Testis (tissue), 3 donors: ENCODE results near the gene ERO1B. TPM values are rescaled to one million over a fixed set of nuclear protein-coding genes. Genes with fewer than 3 reads are reported as not detected.

Experiments used
- DNase-seq: peaks from one replicate; pipeline ENCODE4 v3.0.0-alpha.2; 2019
- H3K27ac ChIP-seq, 2 donors: fragments of 200-600 bp; sonication (generic); one replicate each; pipeline ENCODE4 v1.5.1; 2019
- H3K27me3 ChIP-seq: fragments of 200-600 bp; sonication (generic); one replicate; pipeline ENCODE4 v1.5.1; 2019
- H3K36me3 ChIP-seq: fragments of 200-600 bp; sonication (generic); one replicate; pipeline ENCODE4 v1.5.1; 2017; ENCODE audit warnings: low read depth; ENCODE audit errors: missing control alignments
- H3K4me1 ChIP-seq: fragments of 200-600 bp; sonication (generic); one replicate; pipeline ENCODE4 v1.5.1; 2019
- H3K4me3 ChIP-seq, 2 donors: fragments of 200-600 bp; sonication (generic); one replicate each; pipeline ENCODE4 v1.5.1; 2017 to 2019
- H3K9me3 ChIP-seq: fragments of 200-600 bp; sonication (generic); one replicate; pipeline ENCODE4 v1.5.1; 2017
- POLR2A ChIP-seq: fragments of 450-650 bp; IDR thresholded peaks from one replicate; pipeline ENCODE4 v1.6.1; 2017; ENCODE audit warnings: antibody characterized with exemption, mild to moderate bottlenecking, moderate library complexity
- WGBS, 2 donors: methylation state at CpG; one replicate each; pipeline ENCODE4 v1.1.5; 2018; 5-methylcytosine and 5-hydroxymethylcytosine counted together
- intact Hi-C: fragments of 100-400 bp; cut with DNase I; formaldehyde crosslinking; loops from one replicate; pipeline ENCODE4 v1.15.1; 2023; ENCODE audit warnings: low total_unique reads
- polyA plus RNA-seq: library from polyadenylated mRNA; stranded (reverse); fragments of 350-450 nt; fragmentation: Illumina TruSeq; extraction: RNeasy Lipid Tissue Mini Kit (QIAGEN cat#74804); gene quantifications from one replicate; pipeline ENCODE4 v1.2.3, GENCODE V29; 2014; ENCODE audit warnings: low read depth, low replicate concordance; ENCODE audit not compliant: insufficient read depth
- total RNA-seq, 2 donors: library from RNA; depleted of rRNA; stranded (reverse); fragments of >200 nt; gene quantifications; one replicate each; pipeline ENCODE4 v1.2.3, GENCODE V29; 2016
- TF ChIP-seq, protein P1 (sequence below), 3 experiments: fragments of 450-650 bp in 2 of 3; fragments of 200-600 bp in 1 of 3; sonication (generic) in 1 of 3; IDR thresholded peaks; one replicate each; pipeline ENCODE4 v1.5.1; 2016 to 2019; ENCODE audit warnings: antibody characterized with exemption in 3 of 3, mild to moderate bottlenecking in 2 of 3, moderate library complexity in 1 of 3

ERO1B gene
- total and polyA plus RNA-seq, 3 donors from 2014 or later = 16.2 to 53.8 (median 20.3) TPM

DNA sequence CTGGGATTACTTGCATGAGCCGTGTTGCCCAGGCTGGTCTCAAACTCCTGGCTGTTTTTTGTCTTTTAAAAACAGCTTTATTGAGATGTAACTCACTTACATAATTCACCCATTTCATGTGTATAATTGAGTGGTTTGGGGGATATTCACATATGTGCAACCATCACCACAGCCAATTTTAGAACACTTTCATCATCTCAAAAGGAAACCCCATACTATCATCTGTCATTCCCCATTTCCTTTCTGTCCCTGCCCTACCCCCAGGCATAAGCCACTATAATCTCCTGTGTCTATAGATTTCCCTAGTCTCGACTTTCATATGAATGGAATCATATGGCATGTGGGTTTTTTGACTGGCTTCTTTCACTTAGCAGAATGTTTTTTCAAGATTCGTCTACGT is 96.1 kb downstream of the ERO1B start:
- H3K9me3 ChIP-seq = no peaks in the 10 kb centered on the region
- WGBS, 2 donors = 89% methylated on average over 4 of the region's 4 CpGs
- intact Hi-C loops = no loop called here
- no peaks in the 10 kb centered on the region for H3K27me3 ChIP-seq
- H3K27ac ChIP-seq = no peak overlapping the region
- no peaks in the 10 kb centered on the region for H3K4me1 ChIP-seq
- no peak overlapping the region for H3K4me3 ChIP-seq
- DNase-seq = no peak
- no peak for TF ChIP-seq POLR2A
- TF ChIP-seq, protein P1, sequence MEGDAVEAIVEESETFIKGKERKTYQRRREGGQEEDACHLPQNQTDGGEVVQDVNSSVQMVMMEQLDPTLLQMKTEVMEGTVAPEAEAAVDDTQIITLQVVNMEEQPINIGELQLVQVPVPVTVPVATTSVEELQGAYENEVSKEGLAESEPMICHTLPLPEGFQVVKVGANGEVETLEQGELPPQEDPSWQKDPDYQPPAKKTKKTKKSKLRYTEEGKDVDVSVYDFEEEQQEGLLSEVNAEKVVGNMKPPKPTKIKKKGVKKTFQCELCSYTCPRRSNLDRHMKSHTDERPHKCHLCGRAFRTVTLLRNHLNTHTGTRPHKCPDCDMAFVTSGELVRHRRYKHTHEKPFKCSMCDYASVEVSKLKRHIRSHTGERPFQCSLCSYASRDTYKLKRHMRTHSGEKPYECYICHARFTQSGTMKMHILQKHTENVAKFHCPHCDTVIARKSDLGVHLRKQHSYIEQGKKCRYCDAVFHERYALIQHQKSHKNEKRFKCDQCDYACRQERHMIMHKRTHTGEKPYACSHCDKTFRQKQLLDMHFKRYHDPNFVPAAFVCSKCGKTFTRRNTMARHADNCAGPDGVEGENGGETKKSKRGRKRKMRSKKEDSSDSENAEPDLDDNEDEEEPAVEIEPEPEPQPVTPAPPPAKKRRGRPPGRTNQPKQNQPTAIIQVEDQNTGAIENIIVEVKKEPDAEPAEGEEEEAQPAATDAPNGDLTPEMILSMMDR (IDR thresholded peaks at IDR 0.05) = no peak
- no peaks in the 10 kb centered on the region for H3K36me3 ChIP-seq

DNA sequence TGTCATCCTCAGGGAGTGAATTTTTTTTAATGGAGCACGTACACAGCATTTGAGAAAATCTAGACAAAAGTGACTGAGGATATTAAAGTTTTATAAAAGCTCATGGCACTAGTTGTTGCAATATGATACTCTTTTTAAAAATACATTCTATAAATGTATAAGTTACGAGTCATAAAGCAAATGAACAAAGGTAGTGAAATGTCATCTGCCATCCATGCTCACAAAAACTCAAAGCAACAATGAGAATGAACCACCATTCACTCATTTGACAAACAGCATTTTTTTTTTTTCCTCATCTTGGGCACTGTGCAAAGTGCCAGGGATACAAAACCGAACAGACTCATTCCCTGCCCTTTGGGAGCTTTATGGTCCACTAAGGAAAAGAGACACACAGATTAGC is 100.7 kb downstream of the ERO1B start:
- no peak overlapping the region for H3K4me3 ChIP-seq
- DNase-seq = no peak
- no peaks in the 10 kb centered on the region for H3K36me3 ChIP-seq
- no peaks in the 10 kb centered on the region for H3K4me1 ChIP-seq
- no peaks in the 10 kb centered on the region for H3K9me3 ChIP-seq
- H3K27me3 ChIP-seq = no peaks in the 10 kb centered on the region
- 93 to 97% methylated on average over 3 of the region's 3 CpGs for WGBS, 2 donors
- H3K27ac ChIP-seq = no peak overlapping the region
- TF ChIP-seq, protein P1 (IDR thresholded peaks at IDR 0.05) = no peak
- no peak for TF ChIP-seq POLR2A
- intact Hi-C loops = no loop called here

DNA sequence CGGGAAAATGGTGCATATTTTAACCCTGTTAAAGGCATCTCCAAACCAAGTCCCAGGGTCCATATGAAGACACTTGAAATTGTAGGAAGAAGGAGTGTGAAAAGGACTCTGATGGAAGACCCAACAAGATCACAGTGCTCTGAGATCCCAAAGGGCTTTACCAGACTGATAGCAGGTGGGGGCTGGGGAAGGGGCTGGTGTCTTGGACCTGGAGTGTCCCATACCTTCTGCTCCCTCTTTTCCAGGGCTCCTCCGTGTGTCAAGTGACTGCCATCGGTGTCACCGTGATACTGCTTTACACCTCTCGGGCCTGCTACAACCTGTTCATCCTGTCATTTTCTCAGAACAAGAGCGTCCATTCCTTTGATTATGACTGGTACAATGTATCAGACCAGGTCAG is 102.1 kb downstream of the ERO1B start:
- TF ChIP-seq, protein P1 (IDR thresholded peaks at IDR 0.05) = no peak
- no peak for TF ChIP-seq POLR2A
- Histone ChIP-seq H3K27me3 (no peaks in the 10 kb centered on the region), H3K4me1 (no peaks in the 10 kb centered on the region), H3K36me3 (no peaks in the 10 kb centered on the region), H3K9me3 (no peaks in the 10 kb centered on the region), H3K27ac (no peak overlapping the region), H3K4me3 (no peak overlapping the region)
- intact Hi-C loops = no loop called here
- 88 to 96% methylated on average over 6 of the region's 6 CpGs for WGBS, 2 donors
- no peak for DNase-seq

DNA sequence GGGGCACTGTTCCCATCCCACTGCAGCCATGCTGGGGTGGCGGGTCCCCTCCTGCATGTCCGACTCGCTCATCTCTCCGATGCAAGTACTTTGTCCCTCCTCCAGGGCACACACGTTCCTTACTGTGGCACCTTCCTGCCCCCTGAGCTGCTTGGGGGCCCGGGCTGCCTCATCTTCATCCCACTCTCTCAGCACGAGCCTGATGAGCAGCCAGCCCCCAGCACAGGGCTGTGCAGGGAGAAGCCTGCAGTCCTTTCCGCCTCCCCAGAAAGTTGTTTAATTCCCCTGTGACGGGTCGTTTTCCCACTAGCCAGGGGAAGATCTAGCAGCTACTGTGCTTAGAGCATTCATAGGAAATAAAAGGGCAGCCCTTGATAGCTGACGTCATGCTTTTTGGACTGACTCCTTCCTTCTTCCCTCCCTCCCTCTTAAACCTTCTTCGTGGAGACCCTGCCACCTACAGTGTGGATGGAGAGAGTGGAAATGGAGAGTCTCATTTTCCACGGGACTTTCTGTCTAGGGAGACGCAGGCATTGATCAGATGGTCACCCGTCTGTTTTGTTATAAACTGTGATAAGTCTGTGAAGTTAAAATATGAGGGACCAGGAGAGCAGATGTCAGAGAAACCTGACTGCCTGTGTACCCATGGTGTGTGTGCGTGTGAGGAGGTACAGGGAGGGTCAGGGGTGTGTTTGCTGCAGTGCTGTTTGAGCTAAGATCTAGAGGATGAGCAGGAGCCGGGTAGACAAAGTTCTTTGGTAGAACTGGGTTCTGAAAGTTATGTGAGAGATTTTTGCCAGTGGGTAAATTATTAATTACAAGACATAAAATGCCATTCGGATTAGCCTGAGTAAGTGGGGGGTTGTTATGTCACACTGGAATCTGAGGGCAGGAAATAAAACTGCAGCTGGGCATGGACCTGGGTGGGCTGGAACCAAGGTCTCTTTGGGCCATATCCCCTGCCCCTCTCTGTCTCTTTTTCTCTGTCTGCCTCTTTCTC is 105.1 kb downstream of the ERO1B start:
- WGBS, 2 donors = 70 to 77% methylated on average over 16 to 18 of the region's 18 CpGs

More for the DNA sequence above, 105.1 kb downstream of the ERO1B start:
- H3K9me3 ChIP-seq = no peaks in the 10 kb centered on the region
- H3K36me3 ChIP-seq = no peaks in the 10 kb centered on the region
- no peaks in the 10 kb centered on the region for H3K4me1 ChIP-seq
- DNase-seq = no peak
- intact Hi-C loops = no loop called here
- TF ChIP-seq, protein P1 (IDR thresholded peaks at IDR 0.05) = no peak
- TF ChIP-seq POLR2A = no peak
- H3K4me3 ChIP-seq = no peak overlapping the region
- H3K27ac ChIP-seq = no peak overlapping the region
- H3K27me3 ChIP-seq = no peaks in the 10 kb centered on the region
